Breast epithelium (tissue), 4 donors: ENCODE data around the gene STARD4. TPM values are rescaled to one million over a fixed set of nuclear protein-coding genes. Genes with fewer than 3 reads are reported as not detected.

ENCODE experiments used
- DNase-seq, 2 donors: peaks; one replicate each; pipeline ENCODE4 v3.0.0-alpha.2; 2019; ENCODE audit warnings: low spot score in 2 of 2
- H3K27ac ChIP-seq, 2 donors: fragments of 200-600 bp; sonication (generic) in 1 of 2; one replicate each; pipeline ENCODE4 v1.5.1; 2016 to 2019; ENCODE audit warnings: mild to moderate bottlenecking in 1 of 2
- H3K27me3 ChIP-seq, 2 donors: fragments of 200-600 bp; sonication (generic) in 1 of 2; one replicate each; pipeline versions ENCODE4 v1.5.1 to v1.6.0; 2017 to 2019; ENCODE audit warnings: control low read depth in 1 of 2, mild to moderate bottlenecking in 1 of 2
- H3K36me3 ChIP-seq: fragments of 200-600 bp; one replicate; pipeline ENCODE4 v1.5.1; 2019
- H3K4me1 ChIP-seq, 2 donors: fragments of 200-600 bp; sonication (generic); one replicate each; pipeline ENCODE4 v1.5.1; 2016 to 2019; ENCODE audit warnings: control low read depth in 1 of 2
- H3K4me3 ChIP-seq, 3 donors: fragments of 200-600 bp; sonication (generic); 1 replicate in 2 of 3; 2 replicates in 1 of 3; pipeline ENCODE4 v1.5.1; 2016 to 2019; ENCODE audit warnings: mild to moderate bottlenecking in 3 of 3, moderate library complexity in 2 of 3
- H3K9me3 ChIP-seq, 2 donors: fragments of 200-600 bp; sonication (generic) in 1 of 2; one replicate each; pipeline ENCODE4 v1.5.1; 2016 to 2019; ENCODE audit warnings: control low read depth in 1 of 2
- CTCF ChIP-seq, 3 donors: fragments of 450-650 bp; IDR thresholded peaks; one replicate each; pipeline ENCODE4 v1.5.1; 2016 to 2017; ENCODE audit warnings: antibody characterized with exemption in 3 of 3, mild to moderate bottlenecking in 3 of 3, moderate library complexity in 3 of 3
- POLR2A ChIP-seq: fragments of 450-650 bp; IDR thresholded peaks from one replicate; pipeline ENCODE4 v1.6.1; 2016; ENCODE audit warnings: antibody characterized with exemption, mild to moderate bottlenecking, moderate library complexity
- POLR2AphosphoS5 ChIP-seq, 3 donors: sonication (generic); formaldehyde crosslinking; IDR thresholded peaks; one replicate each; pipeline ENCODE4 v1.6.1; 2017; ENCODE audit warnings: antibody characterized with exemption in 3 of 3
- intact Hi-C: fragments of 100-400 bp; cut with DNase I; formaldehyde crosslinking; loops from one replicate; pipeline ENCODE4 v1.15.1; 2023; ENCODE audit warnings: low total_unique reads
- total RNA-seq, 3 donors: library from RNA; depleted of rRNA; stranded (reverse); fragments of >200 nt; gene quantifications; one replicate each; pipeline ENCODE4 v1.1.0, GENCODE V29; 2016

Gene STARD4
- total RNA-seq, 3 donors from 2014 or later, result 5.3 to 6.7 (median 5.6) TPM

- H3K9me3 ChIP-seq, result no peaks in the 10 kb centered on the region
- H3K27me3 ChIP-seq, result no peaks in the 10 kb centered on the region
- no peaks in the 10 kb centered on the region for H3K36me3 ChIP-seq
- H3K27ac ChIP-seq, result no peak overlapping the region
- no peak for DNase-seq
- H3K4me3 ChIP-seq, result no peak overlapping the region
- H3K4me1 ChIP-seq, result no peaks in the 10 kb centered on the region
- TF ChIP-seq POLR2A (no peak), POLR2AphosphoS5 (IDR thresholded peaks at IDR 0.05) (no peak), CTCF (IDR thresholded peaks at IDR 0.05) (no peak)
- intact Hi-C loops, result no loop called here
Observed at GRCh38 chr5:111478266-111478665, 34.1 kb downstream of the STARD4 start.

GRCh38 chr5:111472579-111472978 is 39.8 kb downstream of the STARD4 start:
- no peak for TF ChIP-seq POLR2AphosphoS5 (IDR thresholded peaks at IDR 0.05)
- TF ChIP-seq POLR2A, result no peak
- Histone ChIP-seq H3K9me3 (no peaks in the 10 kb centered on the region), H3K4me3 (no peak overlapping the region), H3K27ac (no peak overlapping the region), H3K36me3 (no peaks in the 10 kb centered on the region), H3K27me3 (no peaks in the 10 kb centered on the region), H3K4me1 (no peaks in the 10 kb centered on the region)
- DNase-seq, result no peak
- intact Hi-C loops, result no loop called here

GRCh38 chr5:111472096-111472495 is 40.2 kb downstream of the STARD4 start:
- no peak for DNase-seq
- no peak overlapping the region for H3K4me3 ChIP-seq
- no peaks in the 10 kb centered on the region for H3K36me3 ChIP-seq
- TF ChIP-seq CTCF (IDR thresholded peaks at IDR 0.05) (no peak), POLR2A (no peak), POLR2AphosphoS5 (IDR thresholded peaks at IDR 0.05) (no peak)
- H3K9me3 ChIP-seq, result no peaks in the 10 kb centered on the region
- no peaks in the 10 kb centered on the region for H3K27me3 ChIP-seq
- H3K4me1 ChIP-seq, result no peaks in the 10 kb centered on the region
- no peak overlapping the region for H3K27ac ChIP-seq
- intact Hi-C loops, result no loop called here

DNA sequence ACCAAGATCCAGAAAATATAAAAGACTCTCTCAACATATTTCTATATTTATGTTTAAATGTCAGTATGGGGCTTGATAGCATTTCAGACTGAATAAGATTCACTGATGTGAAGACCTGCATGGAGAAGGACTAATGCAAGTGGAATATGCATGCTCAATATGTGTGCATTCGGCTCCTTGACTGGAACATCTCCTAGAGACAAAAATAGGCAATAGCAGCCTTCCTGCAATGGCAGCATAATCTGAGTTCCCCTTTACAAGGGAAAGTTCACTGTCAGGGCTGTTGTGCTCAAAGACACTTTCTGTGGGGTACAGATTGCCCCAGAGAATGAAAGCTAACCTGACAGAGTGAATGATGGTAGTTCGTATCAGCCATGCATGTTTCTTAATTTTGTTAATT is 42.4 kb downstream of the STARD4 start:
- no peaks in the 10 kb centered on the region for H3K27me3 ChIP-seq
- no peaks in the 10 kb centered on the region for H3K9me3 ChIP-seq
- intact Hi-C loops, result no loop called here
- no peak overlapping the region for H3K27ac ChIP-seq
- TF ChIP-seq POLR2A (no peak), POLR2AphosphoS5 (IDR thresholded peaks at IDR 0.05) (no peak), CTCF (IDR thresholded peaks at IDR 0.05) (no peak)
- no peaks in the 10 kb centered on the region for H3K36me3 ChIP-seq
- no peaks in the 10 kb centered on the region for H3K4me1 ChIP-seq
- H3K4me3 ChIP-seq, result no peak overlapping the region
- DNase-seq, result no peak

- H3K9me3 ChIP-seq, result no peaks in the 10 kb centered on the region
- H3K27me3 ChIP-seq, result no peaks in the 10 kb centered on the region
- no peaks in the 10 kb centered on the region for H3K36me3 ChIP-seq
- TF ChIP-seq POLR2AphosphoS5 (IDR thresholded peaks at IDR 0.05) (no peak), CTCF (IDR thresholded peaks at IDR 0.05) (no peak), POLR2A (no peak)
- no peak overlapping the region for H3K27ac ChIP-seq
- no peak for DNase-seq
- intact Hi-C loops, result no loop called here
- no peaks in the 10 kb centered on the region for H3K4me1 ChIP-seq
- H3K4me3 ChIP-seq, result no peak overlapping the region
Observed at GRCh38 chr5:111469293-111469896, 42.9 kb downstream of the STARD4 start.

- TF ChIP-seq POLR2A (no peak), POLR2AphosphoS5 (IDR thresholded peaks at IDR 0.05) (no peak), CTCF (IDR thresholded peaks at IDR 0.05) (no peak)
- H3K36me3 ChIP-seq, result no peaks in the 10 kb centered on the region
- no peak overlapping the region for H3K27ac ChIP-seq
- no peaks in the 10 kb centered on the region for H3K4me1 ChIP-seq
- no peaks in the 10 kb centered on the region for H3K27me3 ChIP-seq
- intact Hi-C loops, result no loop called here
- no peaks in the 10 kb centered on the region for H3K9me3 ChIP-seq
- no peak overlapping the region for H3K4me3 ChIP-seq
- DNase-seq, result no peak
Observed at GRCh38 chr5:111463311-111463710, 49.0 kb downstream of the STARD4 start.
